ENCODE data around the gene SEMA4F.

DNA sequence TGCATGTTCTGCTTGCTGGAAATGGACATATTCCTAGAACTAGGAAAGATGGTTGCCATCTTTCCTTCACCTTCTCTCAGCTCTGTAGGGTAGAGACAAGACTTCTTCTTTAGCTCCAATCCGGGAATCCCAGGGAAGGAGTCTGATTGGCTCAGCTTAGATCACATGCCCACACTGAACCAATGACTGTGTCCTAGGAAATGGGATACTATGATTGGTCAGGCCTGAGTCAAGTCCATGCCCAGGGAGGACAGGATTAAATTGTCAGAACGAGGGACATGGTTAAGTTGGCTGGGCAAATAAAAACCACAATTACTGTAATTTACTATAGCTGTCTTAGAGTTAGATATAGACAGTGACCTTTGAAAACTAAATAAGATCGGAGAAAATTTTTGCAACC, 31.4 kb downstream of the SEMA4F start:
- TF ChIP-seq, protein P1, sequence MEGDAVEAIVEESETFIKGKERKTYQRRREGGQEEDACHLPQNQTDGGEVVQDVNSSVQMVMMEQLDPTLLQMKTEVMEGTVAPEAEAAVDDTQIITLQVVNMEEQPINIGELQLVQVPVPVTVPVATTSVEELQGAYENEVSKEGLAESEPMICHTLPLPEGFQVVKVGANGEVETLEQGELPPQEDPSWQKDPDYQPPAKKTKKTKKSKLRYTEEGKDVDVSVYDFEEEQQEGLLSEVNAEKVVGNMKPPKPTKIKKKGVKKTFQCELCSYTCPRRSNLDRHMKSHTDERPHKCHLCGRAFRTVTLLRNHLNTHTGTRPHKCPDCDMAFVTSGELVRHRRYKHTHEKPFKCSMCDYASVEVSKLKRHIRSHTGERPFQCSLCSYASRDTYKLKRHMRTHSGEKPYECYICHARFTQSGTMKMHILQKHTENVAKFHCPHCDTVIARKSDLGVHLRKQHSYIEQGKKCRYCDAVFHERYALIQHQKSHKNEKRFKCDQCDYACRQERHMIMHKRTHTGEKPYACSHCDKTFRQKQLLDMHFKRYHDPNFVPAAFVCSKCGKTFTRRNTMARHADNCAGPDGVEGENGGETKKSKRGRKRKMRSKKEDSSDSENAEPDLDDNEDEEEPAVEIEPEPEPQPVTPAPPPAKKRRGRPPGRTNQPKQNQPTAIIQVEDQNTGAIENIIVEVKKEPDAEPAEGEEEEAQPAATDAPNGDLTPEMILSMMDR (IDR thresholded peaks at IDR 0.05), result no peak
- no peak for TF ChIP-seq EZH2 (IDR thresholded peaks at IDR 0.05)

Data from neural progenitor cell (in vitro differentiated cells).